Breast epithelium (tissue), 3 donors: Measurements from ENCODE around the gene TMEM201.

ENCODE experiments used
- CTCF ChIP-seq, 3 donors: fragments of 450-650 bp; IDR thresholded peaks; one replicate each; pipeline ENCODE4 v1.5.1; 2016 to 2017; ENCODE audit warnings: antibody characterized with exemption in 3 of 3, mild to moderate bottlenecking in 3 of 3, moderate library complexity in 3 of 3
- POLR2A ChIP-seq: fragments of 450-650 bp; IDR thresholded peaks from one replicate; pipeline ENCODE4 v1.6.1; 2016; ENCODE audit warnings: antibody characterized with exemption, mild to moderate bottlenecking, moderate library complexity
- POLR2AphosphoS5 ChIP-seq, 3 donors: sonication (generic); formaldehyde crosslinking; IDR thresholded peaks; one replicate each; pipeline ENCODE4 v1.6.1; 2017; ENCODE audit warnings: antibody characterized with exemption in 3 of 3

- TF ChIP-seq CTCF (IDR thresholded peaks at IDR 0.05) (no peak), POLR2A (no peak), POLR2AphosphoS5 (IDR thresholded peaks at IDR 0.05) (no peak)
Measured at GRCh38 chr1:9633493-9633892, 44.8 kb downstream of the TMEM201 start.
